D341Med (cell line): ENCODE data around the gene MACF1.

ENCODE experiments used
- DNase-seq: peaks from one replicate; pipeline ENCODE4 v3.0.0; 2012; ENCODE audit warnings: low spot score

The MACF1 gene

DNA sequence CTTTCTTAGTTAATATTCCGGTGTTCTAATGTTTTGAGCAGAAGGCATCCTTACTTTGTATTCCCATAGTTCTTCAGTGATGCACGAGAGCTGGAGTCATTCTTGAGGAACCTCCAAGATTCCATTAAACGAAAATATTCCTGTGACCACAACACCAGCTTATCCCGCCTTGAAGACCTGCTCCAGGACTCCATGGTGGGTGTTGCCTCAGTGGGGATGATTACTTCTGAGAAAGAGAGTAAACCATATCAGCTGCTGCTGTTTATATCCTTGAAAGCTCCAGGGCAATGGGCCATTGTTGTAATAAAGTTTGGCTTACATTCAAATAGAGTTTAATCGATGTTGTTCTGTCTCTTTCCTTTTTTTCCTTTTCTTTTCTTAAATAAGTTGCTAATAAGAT lies 93.1 kb downstream of the MACF1 start:
- DNase-seq = no peak

DNA sequence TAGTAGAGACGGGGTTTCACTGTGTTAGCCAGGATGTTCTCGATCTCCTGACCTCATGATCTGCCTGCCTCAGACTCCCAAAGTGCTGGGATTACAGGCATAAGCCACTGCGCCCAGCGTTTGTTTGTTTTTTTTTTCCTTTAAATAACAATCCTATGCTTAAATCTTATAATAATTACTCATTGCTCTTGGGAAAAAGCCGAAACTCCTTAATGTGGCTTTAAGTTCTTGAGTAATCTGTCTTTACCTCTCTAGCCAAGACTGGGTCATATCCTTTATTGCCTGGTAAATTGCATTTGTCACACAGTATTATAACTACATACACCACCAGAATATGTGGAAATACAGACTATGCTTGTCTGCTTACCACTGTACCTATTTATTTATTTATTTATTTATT lies 97.1 kb downstream of the MACF1 start:
- DNase-seq = no peak

DNA sequence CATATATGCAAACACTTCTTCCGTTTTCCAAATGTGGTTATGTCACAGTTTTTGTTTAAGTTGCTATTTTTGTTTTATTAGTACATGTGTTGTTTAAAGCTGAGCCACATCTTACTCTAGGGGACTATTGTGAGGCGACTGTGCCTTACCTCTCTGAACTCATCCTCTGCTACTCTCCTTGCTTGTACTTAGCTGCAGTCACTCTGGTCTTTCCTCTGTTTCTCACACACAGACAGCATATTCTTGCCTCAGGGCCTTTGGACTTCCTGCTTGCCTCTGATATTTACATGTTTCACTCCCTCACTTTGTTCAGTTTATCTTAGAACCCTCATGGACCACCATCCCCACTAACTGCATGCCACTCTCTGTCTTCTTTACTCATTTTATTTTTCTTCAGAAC lies 101.1 kb downstream of the MACF1 start:
- DNase-seq = no peak

DNA sequence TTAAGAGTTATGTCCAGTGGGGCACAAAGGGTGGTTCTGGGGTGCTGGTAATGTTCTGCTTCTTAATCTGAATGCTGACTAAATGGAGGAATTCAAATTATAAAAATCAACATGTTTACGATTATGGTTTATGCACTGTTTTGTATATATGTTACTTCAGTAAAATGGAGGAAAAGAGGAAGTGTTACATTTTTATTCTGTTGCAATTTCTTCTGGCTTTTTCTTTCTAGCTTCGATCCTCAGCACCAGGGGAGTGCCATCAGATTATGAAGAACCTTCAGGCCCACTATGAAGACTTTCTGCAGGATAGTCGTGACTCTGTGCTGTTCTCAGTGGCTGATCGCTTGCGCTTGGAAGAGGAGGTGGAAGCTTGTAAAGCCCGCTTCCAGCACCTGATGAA lies 105.5 kb downstream of the MACF1 start:
- no peak for DNase-seq

DNA sequence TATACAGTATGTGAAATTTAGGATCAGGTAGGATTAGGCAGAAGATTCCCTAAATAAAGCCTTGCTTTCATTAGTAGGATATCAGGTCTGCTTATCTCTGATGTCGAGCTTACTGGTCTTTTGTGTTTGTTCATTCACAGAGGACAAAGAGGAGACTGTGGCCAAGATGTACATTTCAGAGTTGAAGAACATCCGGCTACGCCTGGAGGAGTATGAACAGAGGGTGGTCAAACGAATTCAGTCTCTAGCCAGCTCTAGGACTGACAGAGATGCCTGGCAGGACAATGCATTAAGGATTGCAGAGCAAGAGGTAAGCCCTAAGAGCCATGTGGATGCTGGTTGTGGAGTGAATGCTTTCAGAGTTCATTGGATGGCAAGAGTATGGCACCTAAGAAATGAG lies 106.2 kb downstream of the MACF1 start:
- no peak for DNase-seq

DNA sequence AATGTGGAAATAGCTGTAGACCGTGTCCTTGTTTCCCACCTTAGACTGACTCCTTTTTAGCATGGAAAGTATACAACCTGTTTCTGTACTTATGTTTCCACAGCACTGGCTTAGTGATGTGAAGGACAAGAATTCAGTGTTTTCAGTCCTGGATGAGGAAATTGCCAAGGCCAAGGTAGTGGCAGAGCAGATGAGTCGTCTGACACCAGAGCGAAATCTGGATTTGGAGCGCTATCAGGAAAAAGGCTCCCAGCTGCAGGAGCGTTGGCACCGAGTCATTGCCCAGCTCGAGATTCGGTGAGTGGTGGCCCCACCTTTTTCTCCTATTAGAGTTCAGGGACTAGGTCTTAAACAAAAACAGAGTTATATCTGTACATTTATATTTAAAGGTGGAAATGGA lies 112.6 kb downstream of the MACF1 start:
- DNase-seq = no peak

DNA sequence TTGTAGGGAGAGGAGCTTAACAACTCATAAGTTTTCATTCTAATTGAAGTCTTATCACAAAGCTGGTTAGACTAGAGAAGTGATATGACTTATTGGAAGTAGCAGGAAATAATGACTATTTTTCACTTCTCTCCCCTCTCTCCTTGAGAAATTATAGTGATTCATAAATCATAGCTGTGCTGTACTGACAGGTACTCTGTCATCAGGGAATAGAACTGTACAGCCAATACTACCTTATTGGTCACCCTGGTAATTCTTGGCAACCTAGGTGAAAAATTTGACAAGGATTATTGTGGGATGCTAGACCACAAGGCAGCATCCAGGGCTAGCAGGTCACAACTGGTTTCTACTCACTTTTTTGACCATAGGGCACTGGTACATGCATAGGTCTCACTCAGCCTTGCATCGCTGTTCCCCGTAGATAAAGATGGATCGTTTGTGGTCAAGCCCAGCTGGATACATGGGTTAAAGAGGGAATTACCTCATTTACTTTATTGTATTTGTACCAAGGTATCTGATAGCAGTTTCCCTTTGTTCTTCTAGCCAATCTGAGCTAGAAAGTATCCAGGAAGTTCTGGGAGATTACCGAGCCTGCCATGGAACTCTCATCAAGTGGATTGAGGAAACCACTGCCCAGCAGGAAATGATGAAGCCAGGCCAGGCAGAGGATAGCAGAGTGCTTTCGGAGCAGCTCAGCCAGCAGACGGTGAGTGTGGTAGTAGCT lies 113.6 kb downstream of the MACF1 start:
- DNase-seq = no peak

DNA sequence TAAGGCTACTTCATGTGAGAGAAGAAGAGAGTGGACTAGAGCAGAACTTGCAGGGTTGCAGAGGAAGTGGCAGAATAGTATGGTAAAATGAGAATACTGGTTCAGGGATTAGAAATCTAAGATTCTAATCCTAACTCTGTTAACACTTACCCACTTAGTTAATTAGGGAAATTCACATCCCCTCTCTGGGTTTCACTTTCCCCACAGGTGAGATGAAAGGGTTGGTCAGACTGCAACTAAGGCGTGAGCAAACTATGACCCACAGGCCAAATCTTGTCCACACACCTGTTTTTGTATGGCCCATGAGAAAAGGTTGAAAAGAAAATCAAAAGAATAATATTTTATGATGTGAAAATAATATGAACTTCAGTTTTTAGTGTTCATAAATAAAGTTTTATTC lies 117.5 kb downstream of the MACF1 start:
- DNase-seq = no peak

DNA sequence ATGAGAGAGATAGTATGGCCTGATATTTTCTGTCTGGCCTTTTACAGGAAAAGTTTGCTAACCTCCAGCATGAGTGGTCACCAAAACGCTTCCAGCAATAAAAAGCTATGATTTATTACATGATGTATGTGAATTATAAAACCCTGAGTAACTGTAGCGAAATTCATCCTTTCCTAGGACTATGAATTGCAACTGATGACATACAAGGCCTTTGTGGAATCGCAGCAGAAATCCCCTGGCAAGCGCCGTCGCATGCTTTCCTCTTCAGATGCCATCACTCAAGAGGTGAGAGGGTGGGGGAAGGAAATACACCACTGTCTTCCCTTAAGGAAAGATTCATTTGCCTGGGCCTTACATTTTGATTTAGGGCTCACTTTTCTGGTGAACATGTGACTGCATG lies 117.9 kb downstream of the MACF1 start:
- no peak for DNase-seq

DNA sequence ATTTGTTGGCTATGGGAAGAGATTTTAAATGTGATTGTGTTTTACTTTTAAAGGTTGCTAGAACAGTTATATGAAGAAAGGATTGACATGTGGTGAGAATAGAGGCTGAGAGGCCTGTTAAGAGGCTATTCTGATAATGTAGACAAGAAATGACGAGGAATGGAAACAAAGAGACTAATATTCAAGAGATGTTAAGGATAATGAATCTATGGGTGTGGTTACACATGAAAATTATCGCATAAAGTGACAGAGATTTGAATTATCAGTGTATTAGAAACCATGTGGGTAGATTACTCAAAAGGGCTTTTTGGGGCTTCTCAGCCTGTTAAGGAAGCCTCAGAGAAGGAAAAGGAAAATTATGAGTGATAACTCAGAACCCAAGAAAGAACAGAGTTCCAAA lies 120.4 kb downstream of the MACF1 start:
- DNase-seq = no peak

DNA sequence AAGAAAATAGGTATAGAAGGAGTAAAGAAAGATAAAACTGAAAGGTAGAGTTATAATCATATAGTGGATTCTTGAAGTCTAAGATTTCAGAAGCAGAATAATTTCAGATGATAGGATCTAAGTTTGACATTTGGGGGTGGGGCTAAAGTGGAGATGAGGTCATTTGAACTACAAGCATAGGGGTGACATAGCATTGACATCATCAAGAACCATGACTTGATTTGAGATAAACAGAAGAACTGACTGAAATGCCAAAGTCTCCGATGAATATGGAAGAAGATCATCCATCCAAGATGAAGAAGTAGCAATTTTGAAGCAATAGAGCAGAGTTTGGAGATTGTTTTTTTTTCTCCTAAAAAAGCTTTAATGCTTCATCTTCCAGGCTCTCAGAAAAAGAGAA lies 122.3 kb downstream of the MACF1 start:
- DNase-seq = no peak

DNA sequence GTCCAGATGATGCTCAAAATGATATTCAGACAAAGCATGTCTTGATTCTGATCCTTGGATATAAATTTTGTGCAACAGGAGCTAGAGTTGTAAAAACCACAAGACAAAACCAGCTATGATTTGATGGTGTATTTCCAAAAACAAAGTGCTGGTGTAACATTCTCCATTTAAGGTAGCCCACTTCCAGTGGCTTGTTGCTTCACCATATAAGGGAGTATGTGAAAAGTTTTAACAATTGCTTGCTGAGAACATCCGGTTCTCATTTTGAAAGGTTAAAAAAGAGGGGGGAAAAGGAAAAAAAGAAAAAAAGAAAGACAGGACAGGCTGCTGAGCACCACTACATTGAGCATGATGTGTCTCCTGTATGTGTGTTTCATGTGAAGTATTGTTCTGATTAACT lies 123.6 kb downstream of the MACF1 start:
- DNase-seq = no peak

DNA sequence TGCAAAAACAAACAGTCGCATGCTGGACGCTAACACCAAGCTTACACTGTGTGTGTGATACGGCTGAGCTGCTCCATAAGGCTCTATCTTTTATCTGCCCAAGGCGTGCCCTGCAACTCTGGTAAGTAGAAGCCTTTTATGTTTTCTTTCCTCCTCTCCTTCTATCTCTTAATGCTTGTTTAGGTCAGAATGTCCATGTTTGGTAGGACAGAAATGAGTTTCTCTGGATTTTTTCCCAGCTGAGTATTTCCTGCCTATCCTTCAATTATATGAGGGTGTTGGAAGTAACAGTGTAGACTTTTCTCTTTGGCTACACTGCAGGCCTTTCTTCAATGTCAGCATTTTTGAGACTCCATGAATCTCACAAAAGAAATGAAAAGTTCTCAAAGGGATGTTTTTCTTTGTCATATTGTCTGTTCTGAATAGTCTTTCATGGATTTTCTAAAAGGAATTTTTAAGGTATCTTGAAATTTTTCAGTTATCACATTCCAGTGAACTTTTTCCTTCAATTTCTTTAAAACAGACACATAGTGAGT lies 124.2 kb downstream of the MACF1 start:
- no peak for DNase-seq

DNA sequence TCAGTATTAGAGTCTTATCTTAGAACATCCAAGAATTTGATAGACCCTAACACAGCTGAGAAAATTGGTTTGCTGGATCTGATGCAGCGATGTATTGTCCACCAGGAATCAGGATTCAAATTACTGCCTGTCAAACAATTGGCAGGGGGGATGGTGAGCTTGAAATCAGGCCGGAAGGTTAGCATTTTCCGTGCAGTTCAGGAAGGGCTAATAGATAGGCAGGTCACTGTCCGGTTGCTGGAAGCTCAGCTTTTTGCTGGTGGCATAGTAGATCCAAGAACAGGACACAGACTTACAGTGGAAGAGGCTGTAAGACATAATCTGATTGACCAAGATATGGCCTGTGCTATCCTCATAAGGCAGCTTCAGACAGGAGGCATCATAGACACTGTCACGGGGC lies 127.2 kb downstream of the MACF1 start:
- no peak for DNase-seq

DNA sequence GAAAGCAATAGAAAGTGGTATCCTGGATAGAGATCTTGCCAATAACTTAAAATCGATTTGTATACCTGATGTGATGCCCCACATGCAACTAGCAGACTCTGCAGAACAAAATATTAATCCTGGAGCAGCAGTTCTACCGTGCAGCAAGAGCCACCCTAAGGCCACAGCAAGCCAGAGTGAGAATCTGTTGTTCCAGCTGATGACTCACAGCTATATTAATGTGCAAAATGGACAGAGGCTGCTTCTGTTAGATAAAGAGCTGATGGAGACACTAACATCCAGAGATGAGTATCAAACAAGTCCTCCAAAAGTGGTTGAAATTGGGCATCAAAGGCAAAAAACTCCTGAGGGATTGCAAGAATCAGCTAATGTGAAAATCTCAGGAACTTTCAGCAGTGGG lies 127.8 kb downstream of the MACF1 start:
- no peak for DNase-seq

DNA sequence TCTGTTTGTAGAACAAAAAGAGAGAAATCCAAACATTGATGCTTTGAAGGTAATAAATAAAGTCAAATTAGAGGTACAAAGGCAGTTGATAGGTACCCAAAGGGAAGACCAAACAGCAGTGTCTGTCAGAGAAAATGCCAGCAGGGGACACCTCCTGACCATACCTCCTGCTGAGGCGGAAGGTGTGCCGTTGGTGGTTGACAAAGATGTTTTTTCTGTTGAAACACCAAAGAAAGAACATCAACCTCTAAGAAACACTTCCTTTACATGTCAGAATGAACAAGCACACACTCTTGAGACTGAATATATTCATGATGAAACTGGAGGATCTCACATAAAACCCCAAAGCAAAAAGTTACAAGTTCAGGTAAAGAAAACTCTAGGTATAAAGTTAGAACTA lies 128.3 kb downstream of the MACF1 start:
- no peak for DNase-seq

DNA sequence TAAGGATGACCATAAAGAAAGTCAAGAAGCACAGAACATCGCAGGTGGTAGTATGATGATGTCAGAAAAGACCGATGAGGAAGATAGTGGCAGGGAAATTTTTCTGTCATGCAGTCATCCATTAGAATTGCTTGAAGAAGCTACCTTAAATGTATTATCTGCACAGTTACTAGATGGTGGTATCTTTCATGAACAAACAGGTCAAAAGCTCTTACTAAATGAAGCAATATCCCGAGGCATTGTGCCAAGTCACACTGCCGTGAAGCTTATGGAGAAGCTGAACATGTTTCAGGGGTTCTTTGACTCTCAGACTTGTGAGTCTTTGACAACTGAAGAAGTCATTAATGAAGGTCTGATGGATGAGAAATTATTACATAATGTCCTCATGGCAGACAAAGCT lies 128.8 kb downstream of the MACF1 start:
- no peak for DNase-seq

DNA sequence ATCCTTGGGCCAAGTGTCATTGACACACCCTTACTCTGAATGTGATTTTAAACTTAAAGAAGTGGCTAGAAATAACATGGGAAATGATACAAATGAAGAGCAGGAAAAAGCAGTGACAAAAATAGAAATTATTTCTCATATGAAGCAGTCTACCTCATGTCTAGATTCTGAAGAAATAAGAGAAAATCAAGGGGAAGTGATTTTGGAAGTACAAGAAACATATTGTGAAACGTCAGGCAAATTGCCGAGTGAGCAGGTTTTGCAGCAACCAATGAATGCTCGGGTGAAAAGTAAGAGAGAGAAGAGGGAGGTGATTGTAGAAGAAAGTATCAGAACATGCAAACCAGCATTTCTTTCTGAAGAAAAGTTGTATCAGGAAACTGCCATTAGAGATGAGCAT lies 130.7 kb downstream of the MACF1 start:
- DNase-seq = no peak

DNA sequence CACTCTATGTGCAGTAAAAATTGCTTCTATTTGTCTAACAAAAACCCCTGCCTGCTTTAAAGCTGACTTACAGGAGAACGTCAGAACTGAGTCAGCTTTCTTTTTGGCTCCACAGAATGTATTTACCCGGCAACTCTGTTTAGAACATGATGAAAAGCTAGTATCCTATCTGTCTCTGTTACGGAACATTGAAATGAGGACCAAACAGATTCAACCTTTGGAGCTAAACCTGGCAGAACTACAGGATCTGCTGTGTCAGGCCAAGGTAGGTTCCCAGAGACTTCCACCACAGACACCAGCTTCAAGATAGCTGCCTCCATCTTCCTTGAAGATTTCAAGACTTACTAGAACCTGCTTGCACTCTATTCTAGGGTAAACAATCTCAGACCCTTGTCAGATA lies 132.6 kb downstream of the MACF1 start:
- no peak for DNase-seq

DNA sequence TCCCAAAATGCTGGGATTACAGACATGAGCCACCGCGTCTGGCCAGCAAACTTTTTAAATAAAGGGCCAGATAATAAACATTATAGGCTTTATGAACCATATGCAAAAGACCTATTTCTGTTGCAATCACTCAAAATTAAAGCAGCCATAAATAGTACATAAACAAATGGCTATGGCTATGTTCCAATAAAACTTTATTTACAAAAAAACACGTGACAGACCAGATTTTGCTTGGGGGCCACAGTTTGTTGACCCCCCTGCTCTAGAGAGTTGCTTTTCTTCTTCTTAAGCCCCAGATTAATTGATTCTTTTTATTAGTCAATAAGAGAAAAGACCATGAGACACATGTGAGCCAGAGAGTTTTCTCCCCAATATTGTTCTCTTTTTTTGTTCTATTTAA lies 138.3 kb downstream of the MACF1 start:
- no peak for DNase-seq

DNA sequence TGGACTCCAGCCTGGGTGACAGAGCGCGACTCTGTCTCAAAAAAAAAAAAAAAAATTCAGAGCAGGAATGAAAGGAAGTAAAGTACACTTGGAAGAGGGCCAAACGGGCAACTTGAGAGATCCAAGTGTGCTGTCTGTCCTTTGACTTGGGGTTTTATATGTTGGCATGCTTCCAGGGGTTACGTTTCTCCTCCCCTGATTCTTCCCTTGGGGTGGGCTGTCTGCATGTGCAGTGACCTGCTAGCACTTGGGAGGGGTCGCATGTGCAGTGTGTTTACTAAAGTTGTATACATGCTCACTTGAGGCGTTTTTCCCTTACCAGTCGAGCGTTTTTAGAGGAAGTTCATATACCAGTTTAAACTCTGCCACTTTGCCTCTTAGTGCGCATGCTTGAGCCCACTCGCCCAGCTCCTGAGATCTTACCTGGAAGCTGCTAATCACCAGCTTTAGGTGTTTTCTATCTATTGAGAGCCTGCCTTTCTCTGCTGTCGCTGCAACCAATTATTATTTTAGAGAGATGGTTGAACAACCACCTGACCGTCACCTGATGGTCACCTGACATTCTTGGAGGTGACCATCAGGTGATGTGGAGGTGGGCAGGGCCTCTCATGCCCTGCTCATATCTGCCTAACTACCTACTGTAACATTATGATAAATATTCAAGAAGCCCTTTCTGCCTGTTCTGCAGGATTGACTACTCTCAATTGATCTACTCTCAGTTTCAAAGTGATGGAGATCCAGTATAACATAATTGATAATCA lies 140.1 kb downstream of the MACF1 start:
- DNase-seq = no peak

DNA sequence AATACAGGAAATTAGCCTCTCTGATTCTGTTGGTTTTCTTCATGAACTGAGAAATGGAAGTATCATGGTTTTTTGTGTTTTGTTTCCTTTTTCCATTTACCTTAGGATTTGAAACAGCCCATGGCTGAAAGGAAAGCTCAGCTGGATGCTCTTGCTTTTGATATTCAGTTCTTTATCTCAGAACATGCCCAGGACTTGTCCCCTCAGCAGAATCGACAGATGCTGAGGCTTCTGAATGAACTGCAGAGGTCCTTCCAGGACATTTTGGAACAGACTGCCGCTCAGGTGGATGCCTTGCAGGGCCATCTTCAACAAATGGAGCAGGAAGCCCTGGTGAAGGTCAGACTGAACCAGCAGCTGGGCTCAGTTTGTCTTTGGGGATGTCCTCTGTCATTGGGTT lies 142.4 kb downstream of the MACF1 start:
- DNase-seq = no peak

DNA sequence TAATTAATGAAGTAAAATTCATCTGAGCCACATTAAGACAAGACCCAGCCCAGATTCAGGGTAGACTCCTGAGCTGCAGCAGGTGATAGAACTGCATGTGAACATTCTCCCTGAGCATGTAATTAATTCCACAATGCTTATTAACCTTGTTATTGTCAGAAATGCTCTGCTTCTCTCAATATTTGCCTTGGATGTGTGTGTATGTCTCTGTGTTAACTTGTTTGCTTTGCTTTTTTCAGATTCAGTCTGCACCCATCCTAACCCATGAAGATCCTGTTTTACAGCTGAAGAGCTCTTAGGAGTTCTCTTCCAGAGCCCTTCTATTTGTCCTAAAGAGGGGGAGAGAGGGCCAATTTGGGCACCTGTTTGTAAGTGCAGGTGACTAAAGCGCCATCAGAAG lies 143.8 kb downstream of the MACF1 start:
- DNase-seq = no peak

DNA sequence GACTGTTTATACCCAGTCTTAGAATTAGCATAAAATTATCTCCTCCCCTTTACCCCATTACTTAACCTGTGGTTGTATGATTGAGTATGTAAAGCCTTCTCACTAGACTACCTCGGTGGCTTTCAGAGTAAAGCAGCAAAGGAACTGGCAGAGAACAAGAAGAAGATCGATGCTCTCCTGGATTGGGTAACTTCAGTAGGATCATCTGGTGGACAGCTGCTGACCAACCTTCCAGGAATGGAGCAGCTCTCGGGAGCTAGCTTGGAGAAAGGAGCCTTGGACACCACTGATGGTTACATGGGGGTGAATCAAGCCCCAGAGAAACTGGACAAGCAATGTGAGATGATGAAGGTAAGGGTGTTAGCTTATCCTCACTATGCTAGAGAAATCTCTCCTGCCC lies 148.4 kb downstream of the MACF1 start:
- DNase-seq = no peak
